ENCODE data around the gene TTLL4. TPM values are rescaled to one million over a fixed set of nuclear protein-coding genes. Genes with fewer than 3 reads are reported as not detected.

Gene TTLL4
- total and polyA plus RNA-seq, 2 donors, result 8.8 to 9.4 TPM

DNA sequence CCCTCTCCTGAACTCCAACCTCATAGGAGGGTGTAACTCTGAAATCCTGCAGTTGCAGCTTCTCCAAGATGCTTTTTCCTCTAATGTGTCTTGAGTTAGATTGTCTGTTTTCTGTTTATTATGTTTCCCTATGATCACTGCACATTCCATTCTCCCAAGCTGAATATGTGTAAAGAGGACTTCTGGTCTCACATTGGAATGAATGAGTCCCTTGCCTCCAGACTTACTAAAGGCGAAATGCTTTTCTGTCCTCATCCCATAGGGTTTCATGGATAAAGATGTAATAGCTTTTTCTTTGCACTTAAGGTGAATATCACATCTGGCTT, 35.8 kb downstream of the TTLL4 start:
- Histone ChIP-seq H3K4me3 (ENCODE audit: low read length in 2 of 2) (no peak overlapping the region), H3K27ac (ENCODE audit: low read depth in 1 of 2, low read length in 1 of 2) (no peak overlapping the region), H3K4me1 (ENCODE audit: control insufficient read depth in 2 of 2, insufficient read depth in 2 of 2, low read length in 2 of 2) (no peaks in the 10 kb centered on the region), H3K27me3 (ENCODE audit: control insufficient read depth in 2 of 2, insufficient read depth in 1 of 2, low read length in 1 of 2) (no peaks in the 10 kb centered on the region), H3K36me3 (ENCODE audit: control insufficient read depth in 2 of 2, insufficient read depth in 2 of 2, low read length in 1 of 2) (peaks cover 33 to 54% of the 10 kb centered on the region in 2 donors), H3K9me3 (ENCODE audit: control insufficient read depth in 2 of 2, insufficient read depth in 1 of 2, low read length in 1 of 2) (no peaks in the 10 kb centered on the region)
- DNase-seq (ENCODE audit: low read depth in 6 of 9, low spot score in 9 of 9), result no peak
- 97% methylated on average over 1 of the region's 1 CpG for WGBS

GRCh38 chr2:218746960-218747359, 36.3 kb downstream of the TTLL4 start:
- WGBS, result 98% methylated on average over 10 of the region's 10 CpGs
- Histone ChIP-seq H3K27me3 (ENCODE audit: control insufficient read depth in 2 of 2, insufficient read depth in 1 of 2, low read length in 1 of 2) (no peaks in the 10 kb centered on the region), H3K36me3 (ENCODE audit: control insufficient read depth in 2 of 2, insufficient read depth in 2 of 2, low read length in 1 of 2) (peaks cover 33 to 57% of the 10 kb centered on the region in 2 donors), H3K27ac (ENCODE audit: low read depth in 1 of 2, low read length in 1 of 2) (no peak overlapping the region), H3K9me3 (ENCODE audit: control insufficient read depth in 2 of 2, insufficient read depth in 1 of 2, low read length in 1 of 2) (no peaks in the 10 kb centered on the region), H3K4me1 (ENCODE audit: control insufficient read depth in 2 of 2, insufficient read depth in 2 of 2, low read length in 2 of 2) (no peaks in the 10 kb centered on the region), H3K4me3 (ENCODE audit: low read length in 2 of 2) (no peak overlapping the region)
- DNase-seq (ENCODE audit: low read depth in 6 of 9, low spot score in 9 of 9), result no peak

DNA sequence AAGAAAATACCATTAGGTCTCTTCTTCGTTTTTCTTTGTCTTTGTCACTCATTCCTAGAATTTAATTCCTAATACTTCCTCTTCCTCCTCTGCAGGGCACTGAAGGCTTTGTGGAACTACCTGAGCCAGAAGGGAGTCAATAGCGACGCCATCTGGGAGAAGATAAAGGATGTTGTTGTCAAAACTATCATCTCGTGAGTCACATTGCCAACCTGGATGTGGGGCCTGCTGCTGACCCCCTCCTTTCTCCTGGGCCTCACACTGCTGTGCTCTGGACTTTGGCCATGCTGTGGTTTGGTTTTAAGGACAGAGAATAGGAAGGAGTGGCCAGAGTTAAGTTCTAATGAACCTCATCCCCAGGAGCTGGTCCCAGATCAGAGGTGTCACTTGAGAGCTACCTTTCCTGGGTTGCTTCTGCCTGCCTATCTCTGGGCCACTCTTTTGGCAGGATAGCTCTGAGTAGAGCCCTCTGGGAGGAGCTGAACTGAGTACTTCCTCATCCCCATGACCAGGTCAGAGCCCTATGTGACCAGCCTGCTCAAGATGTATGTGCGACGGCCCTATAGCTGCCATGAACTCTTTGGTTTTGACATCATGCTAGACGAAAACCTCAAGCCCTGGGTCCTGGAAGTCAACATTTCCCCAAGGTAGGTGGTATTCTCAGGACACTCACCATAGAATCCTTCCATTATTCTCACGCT, 38.3 kb downstream of the TTLL4 start:
- peaks cover 49 to 75% of the 10 kb centered on the region in 2 donors for H3K36me3 ChIP-seq (ENCODE audit: control insufficient read depth in 2 of 2, insufficient read depth in 2 of 2, low read length in 1 of 2)
- DNase-seq (ENCODE audit: low read depth in 6 of 9, low spot score in 9 of 9), result no peak
- H3K9me3 ChIP-seq (ENCODE audit: control insufficient read depth in 2 of 2, insufficient read depth in 1 of 2, low read length in 1 of 2), result no peaks in the 10 kb centered on the region
- H3K27ac ChIP-seq (ENCODE audit: low read depth in 1 of 2, low read length in 1 of 2), result no peak overlapping the region
- WGBS, result 97% methylated on average over 8 of the region's 8 CpGs
- H3K4me3 ChIP-seq (ENCODE audit: low read length in 2 of 2), result no peak overlapping the region
- H3K27me3 ChIP-seq (ENCODE audit: control insufficient read depth in 2 of 2, insufficient read depth in 1 of 2, low read length in 1 of 2), result no peaks in the 10 kb centered on the region
- H3K4me1 ChIP-seq (ENCODE audit: control insufficient read depth in 2 of 2, insufficient read depth in 2 of 2, low read length in 2 of 2), result no peaks in the 10 kb centered on the region

DNA sequence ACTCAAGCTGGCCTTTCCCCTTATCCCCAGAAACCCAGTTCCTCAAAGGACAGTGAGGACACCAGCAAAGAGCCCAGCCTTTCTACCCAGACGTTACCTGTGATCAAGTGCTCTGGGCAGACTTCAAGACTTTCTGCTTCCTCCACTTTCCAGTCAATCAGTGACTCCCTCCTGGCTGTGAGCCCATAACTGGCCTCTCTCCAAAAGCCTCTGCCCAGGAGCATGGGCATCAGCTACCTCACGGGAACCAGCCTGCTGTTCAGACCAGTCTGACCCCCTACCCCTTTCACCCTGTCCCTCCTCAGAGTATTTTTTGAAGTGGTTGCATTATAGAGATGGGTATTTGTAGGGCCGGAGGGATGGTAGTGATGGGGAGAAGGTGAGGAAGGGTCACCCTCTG, 43.6 kb downstream of the TTLL4 start:
- 97% methylated on average over 3 of the region's 3 CpGs for WGBS
- H3K27ac ChIP-seq (ENCODE audit: low read depth in 1 of 2, low read length in 1 of 2), result no peak overlapping the region
- H3K4me1 ChIP-seq (ENCODE audit: control insufficient read depth in 2 of 2, insufficient read depth in 2 of 2, low read length in 2 of 2), result no peaks in the 10 kb centered on the region
- H3K9me3 ChIP-seq (ENCODE audit: control insufficient read depth in 2 of 2, insufficient read depth in 1 of 2, low read length in 1 of 2), result no peaks in the 10 kb centered on the region
- H3K27me3 ChIP-seq (ENCODE audit: control insufficient read depth in 2 of 2, insufficient read depth in 1 of 2, low read length in 1 of 2), result no peaks in the 10 kb centered on the region
- H3K36me3 ChIP-seq (ENCODE audit: control insufficient read depth in 2 of 2, insufficient read depth in 2 of 2, low read length in 1 of 2), result peaks cover 43 to 52% of the 10 kb centered on the region in 2 donors
- no peak for DNase-seq (ENCODE audit: low read depth in 6 of 9, low spot score in 9 of 9)
- no peak overlapping the region for H3K4me3 ChIP-seq (ENCODE audit: low read length in 2 of 2)

DNA sequence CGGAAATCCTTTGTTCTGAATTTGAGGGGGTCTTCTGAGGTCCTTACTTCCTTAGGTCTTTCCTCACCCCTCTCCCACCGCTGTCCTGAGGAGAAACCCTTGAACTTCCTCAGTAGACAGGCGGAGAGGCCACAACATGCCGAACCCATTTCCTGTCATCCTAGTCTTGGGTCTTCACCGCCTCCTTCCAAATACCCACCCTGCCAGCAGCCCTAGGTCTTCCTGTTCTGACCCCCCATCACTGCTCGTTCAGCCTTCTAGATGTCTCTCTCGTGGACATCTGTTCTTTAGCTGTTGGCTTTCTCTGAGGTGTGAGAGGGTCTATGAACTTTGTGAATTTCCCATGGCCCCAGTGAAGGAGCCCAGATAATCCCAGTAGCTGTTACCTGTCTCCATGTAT, 44.1 kb downstream of the TTLL4 start:
- DNase-seq (ENCODE audit: low read depth in 6 of 9, low spot score in 9 of 9), result no peak
- 93% methylated on average over 7 of the region's 7 CpGs for WGBS
- no peak overlapping the region for H3K27ac ChIP-seq (ENCODE audit: low read depth in 1 of 2, low read length in 1 of 2)
- H3K4me1 ChIP-seq (ENCODE audit: control insufficient read depth in 2 of 2, insufficient read depth in 2 of 2, low read length in 2 of 2), result no peaks in the 10 kb centered on the region
- H3K4me3 ChIP-seq (ENCODE audit: low read length in 2 of 2), result no peak overlapping the region
- H3K36me3 ChIP-seq (ENCODE audit: control insufficient read depth in 2 of 2, insufficient read depth in 2 of 2, low read length in 1 of 2), result peaks cover 41 to 50% of the 10 kb centered on the region in 2 donors
- H3K9me3 ChIP-seq (ENCODE audit: control insufficient read depth in 2 of 2, insufficient read depth in 1 of 2, low read length in 1 of 2), result no peaks in the 10 kb centered on the region
- no peaks in the 10 kb centered on the region for H3K27me3 ChIP-seq (ENCODE audit: control insufficient read depth in 2 of 2, insufficient read depth in 1 of 2, low read length in 1 of 2)

DNA sequence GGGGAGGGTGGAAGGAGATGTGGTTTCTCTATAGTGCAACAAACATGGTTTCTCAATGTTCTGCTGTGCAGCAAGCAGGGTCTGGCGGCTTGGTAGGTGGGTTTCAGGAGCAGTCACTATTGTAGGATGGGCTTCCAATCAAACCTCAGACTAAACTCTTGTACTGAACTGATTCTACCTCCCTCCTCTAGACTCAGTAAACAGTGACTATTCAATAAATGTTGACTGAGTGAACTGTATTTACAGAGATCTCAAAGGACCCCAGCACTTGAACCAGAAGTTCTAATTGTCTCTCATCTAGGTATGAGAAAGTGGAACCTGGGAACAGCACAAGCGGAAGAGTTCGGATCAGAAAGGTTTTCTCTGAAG, 44.5 kb downstream of the TTLL4 start:
- Histone ChIP-seq H3K27ac (ENCODE audit: low read depth in 1 of 2, low read length in 1 of 2) (no peak overlapping the region), H3K36me3 (ENCODE audit: control insufficient read depth in 2 of 2, insufficient read depth in 2 of 2, low read length in 1 of 2) (peaks cover 37 to 46% of the 10 kb centered on the region in 2 donors), H3K4me1 (ENCODE audit: control insufficient read depth in 2 of 2, insufficient read depth in 2 of 2, low read length in 2 of 2) (no peaks in the 10 kb centered on the region), H3K9me3 (ENCODE audit: control insufficient read depth in 2 of 2, insufficient read depth in 1 of 2, low read length in 1 of 2) (no peaks in the 10 kb centered on the region), H3K27me3 (ENCODE audit: control insufficient read depth in 2 of 2, insufficient read depth in 1 of 2, low read length in 1 of 2) (no peaks in the 10 kb centered on the region), H3K4me3 (ENCODE audit: low read length in 2 of 2) (no peak overlapping the region)
- WGBS, result 99% methylated on average over 3 of the region's 3 CpGs
- no peak for DNase-seq (ENCODE audit: low read depth in 6 of 9, low spot score in 9 of 9)

DNA sequence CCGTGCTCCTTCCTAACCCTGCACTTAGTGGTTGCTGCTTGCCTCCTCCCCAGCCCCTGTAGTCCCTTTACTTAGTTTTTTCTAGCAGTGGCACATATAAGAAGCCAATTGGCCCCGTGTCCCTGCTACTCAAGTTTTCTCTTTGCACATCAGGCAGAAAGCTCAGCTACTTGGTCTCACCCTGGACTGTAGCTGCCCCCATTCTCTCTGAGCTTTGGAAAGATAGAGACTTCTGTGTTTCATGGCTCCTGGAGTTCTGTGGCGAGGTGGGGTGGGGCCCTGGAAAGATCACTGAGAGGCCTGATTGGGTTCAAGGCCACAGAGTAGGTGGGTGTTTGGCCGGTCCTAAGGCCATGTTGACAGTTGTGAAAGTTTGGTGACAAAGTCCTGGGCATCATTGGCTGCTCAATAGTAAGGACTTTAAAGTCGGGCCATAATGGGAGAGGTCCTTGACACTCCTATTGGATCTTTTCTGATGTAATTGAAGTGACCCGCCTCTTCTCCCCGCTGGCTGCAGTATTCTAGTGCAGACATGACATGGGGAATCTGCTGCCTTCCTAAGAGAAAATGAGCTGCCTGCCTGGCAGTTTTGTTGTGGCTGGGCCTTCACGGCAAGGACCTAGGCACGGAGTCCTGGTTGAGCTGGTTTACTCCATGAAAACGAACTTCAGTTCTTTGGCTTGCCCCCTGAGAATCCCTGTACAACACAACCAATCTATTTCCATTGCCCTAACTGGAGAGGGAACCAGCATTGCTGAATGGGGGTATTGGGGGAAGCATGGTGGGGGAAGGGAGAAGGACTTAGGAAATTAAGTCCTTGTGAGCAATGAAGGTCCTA, 45.2 kb downstream of the TTLL4 start:
- no peaks in the 10 kb centered on the region for H3K4me1 ChIP-seq (ENCODE audit: control insufficient read depth in 2 of 2, insufficient read depth in 2 of 2, low read length in 2 of 2)
- 97% methylated on average over 10 of the region's 10 CpGs for WGBS
- H3K4me3 ChIP-seq (ENCODE audit: low read length in 2 of 2), result no peak overlapping the region
- H3K27ac ChIP-seq (ENCODE audit: low read depth in 1 of 2, low read length in 1 of 2), result no peak overlapping the region
- no peaks in the 10 kb centered on the region for H3K27me3 ChIP-seq (ENCODE audit: control insufficient read depth in 2 of 2, insufficient read depth in 1 of 2, low read length in 1 of 2)
- H3K36me3 ChIP-seq (ENCODE audit: control insufficient read depth in 2 of 2, insufficient read depth in 2 of 2, low read length in 1 of 2), result peaks cover 32 to 40% of the 10 kb centered on the region in 2 donors
- no peaks in the 10 kb centered on the region for H3K9me3 ChIP-seq (ENCODE audit: control insufficient read depth in 2 of 2, insufficient read depth in 1 of 2, low read length in 1 of 2)
- DNase-seq (ENCODE audit: low read depth in 6 of 9, low spot score in 9 of 9), result no peak

- H3K4me3 ChIP-seq (ENCODE audit: low read length in 2 of 2), result no peak overlapping the region
- no peak for DNase-seq (ENCODE audit: low read depth in 6 of 9, low spot score in 9 of 9)
- no peaks in the 10 kb centered on the region for H3K27me3 ChIP-seq (ENCODE audit: control insufficient read depth in 2 of 2, insufficient read depth in 1 of 2, low read length in 1 of 2)
- no peaks in the 10 kb centered on the region for H3K4me1 ChIP-seq (ENCODE audit: control insufficient read depth in 2 of 2, insufficient read depth in 2 of 2, low read length in 2 of 2)
- H3K9me3 ChIP-seq (ENCODE audit: control insufficient read depth in 2 of 2, insufficient read depth in 1 of 2, low read length in 1 of 2), result no peaks in the 10 kb centered on the region
- H3K27ac ChIP-seq (ENCODE audit: low read depth in 1 of 2, low read length in 1 of 2), result no peak overlapping the region
- WGBS, result 96% methylated on average over 6 of the region's 6 CpGs
- peaks cover 32 to 34% of the 10 kb centered on the region in 2 donors for H3K36me3 ChIP-seq (ENCODE audit: control insufficient read depth in 2 of 2, insufficient read depth in 2 of 2, low read length in 1 of 2)
Observed at GRCh38 chr2:218756599-218757377, 46.2 kb downstream of the TTLL4 start.

DNA sequence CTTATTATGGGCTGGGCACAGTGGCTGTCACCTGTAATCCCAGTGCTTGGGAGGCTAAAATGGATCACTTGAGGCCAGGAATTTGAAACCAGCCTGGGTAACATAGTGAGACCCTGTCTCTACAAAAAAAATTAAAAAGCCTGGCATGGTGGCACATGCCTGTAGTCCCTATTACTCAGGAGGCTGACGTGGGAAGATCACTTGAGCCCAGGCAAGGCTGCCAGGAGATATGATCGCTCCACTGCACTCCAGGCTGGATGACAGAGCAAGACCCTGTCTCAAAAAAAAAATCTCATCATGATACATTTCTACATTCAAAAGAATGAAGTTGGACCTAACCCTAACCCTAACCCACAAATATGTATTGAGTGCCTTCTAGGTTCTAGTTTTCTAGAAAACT, 51.2 kb downstream of the TTLL4 start:
- Histone ChIP-seq H3K9me3 (ENCODE audit: control insufficient read depth in 2 of 2, insufficient read depth in 1 of 2, low read length in 1 of 2) (no peaks in the 10 kb centered on the region), H3K4me3 (ENCODE audit: low read length in 2 of 2) (no peak overlapping the region), H3K36me3 (ENCODE audit: control insufficient read depth in 2 of 2, insufficient read depth in 2 of 2, low read length in 1 of 2) (no peaks in the 10 kb centered on the region), H3K27ac (ENCODE audit: low read depth in 1 of 2, low read length in 1 of 2) (no peak overlapping the region), H3K27me3 (ENCODE audit: control insufficient read depth in 2 of 2, insufficient read depth in 1 of 2, low read length in 1 of 2) (no peaks in the 10 kb centered on the region), H3K4me1 (ENCODE audit: control insufficient read depth in 2 of 2, insufficient read depth in 2 of 2, low read length in 2 of 2) (no peaks in the 10 kb centered on the region)
- DNase-seq (ENCODE audit: low read depth in 6 of 9, low spot score in 9 of 9), result no peak
- 96% methylated on average over 2 of the region's 2 CpGs for WGBS

All from thymus (tissue), 11 donors.